ENCODE measurements around the gene APOBEC3B.

DNA sequence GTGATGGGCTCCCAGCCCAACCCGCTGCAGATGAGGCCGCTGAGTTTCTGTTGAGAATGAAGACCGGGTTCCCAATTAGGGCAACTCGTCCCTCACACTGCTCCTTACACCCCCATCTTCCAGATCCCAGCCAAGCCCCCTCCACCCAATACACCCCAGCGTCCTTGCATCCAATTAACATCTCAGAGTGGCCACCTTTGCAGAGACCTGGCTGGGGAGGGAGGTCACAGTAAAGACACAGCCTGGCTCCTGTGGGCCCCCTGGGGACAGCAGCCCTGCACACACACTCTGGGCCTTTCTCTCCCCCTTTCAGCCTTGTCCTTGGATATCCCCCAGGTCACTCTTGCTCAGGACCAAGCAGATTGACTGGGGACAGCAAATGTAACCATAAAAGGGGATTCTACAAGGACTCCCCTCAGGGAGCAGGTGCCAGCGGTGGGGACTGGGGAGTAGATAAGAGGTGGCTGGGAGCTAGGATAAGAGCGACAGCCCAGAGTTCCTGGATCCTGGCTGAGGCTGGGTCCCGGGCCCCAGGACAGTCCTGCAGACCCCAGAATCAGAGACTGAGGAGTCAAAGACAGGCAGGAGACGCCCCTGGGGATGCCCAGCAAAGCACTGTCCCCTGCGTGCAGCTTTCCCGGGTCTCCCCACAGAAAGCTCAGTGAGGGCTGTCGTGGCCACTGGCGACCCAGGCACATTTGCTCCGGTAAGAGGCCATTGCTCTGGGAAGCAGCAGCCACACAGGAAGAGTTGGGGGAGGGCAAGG lies 16.4 kb upstream of the APOBEC3B start:
- TF ChIP-seq, protein P1, sequence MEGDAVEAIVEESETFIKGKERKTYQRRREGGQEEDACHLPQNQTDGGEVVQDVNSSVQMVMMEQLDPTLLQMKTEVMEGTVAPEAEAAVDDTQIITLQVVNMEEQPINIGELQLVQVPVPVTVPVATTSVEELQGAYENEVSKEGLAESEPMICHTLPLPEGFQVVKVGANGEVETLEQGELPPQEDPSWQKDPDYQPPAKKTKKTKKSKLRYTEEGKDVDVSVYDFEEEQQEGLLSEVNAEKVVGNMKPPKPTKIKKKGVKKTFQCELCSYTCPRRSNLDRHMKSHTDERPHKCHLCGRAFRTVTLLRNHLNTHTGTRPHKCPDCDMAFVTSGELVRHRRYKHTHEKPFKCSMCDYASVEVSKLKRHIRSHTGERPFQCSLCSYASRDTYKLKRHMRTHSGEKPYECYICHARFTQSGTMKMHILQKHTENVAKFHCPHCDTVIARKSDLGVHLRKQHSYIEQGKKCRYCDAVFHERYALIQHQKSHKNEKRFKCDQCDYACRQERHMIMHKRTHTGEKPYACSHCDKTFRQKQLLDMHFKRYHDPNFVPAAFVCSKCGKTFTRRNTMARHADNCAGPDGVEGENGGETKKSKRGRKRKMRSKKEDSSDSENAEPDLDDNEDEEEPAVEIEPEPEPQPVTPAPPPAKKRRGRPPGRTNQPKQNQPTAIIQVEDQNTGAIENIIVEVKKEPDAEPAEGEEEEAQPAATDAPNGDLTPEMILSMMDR (conservative IDR thresholded peaks at IDR 0.05; ENCODE audit: low read length) = no peak
- TF ChIP-seq EZH2phosphoT487 (IDR thresholded peaks at IDR 0.05; ENCODE audit: borderline replicate concordance, low read depth, low read length) = no peak

Data from OCI-LY7 (cell line).